ENCODE results near the gene TMEM203. TPM values are rescaled to one million over a fixed set of nuclear protein-coding genes. Genes with fewer than 3 reads are reported as not detected.

The TMEM203 gene
- total and polyA plus RNA-seq, 2 of the 4 experiments (the other 2 are of a cell fraction): 18.8 to 40.6 TPM

GRCh38 chr9:137231372-137232039 lies 26.1 kb upstream of the TMEM203 start:
- Histone ChIP-seq H3K23ac (ENCODE audit: low read depth, low read length) (no peak overlapping the region), H2BK5ac (ENCODE audit: low read depth, low read length, poor library complexity, severe bottlenecking) (no peak overlapping the region), H3K36me3 (ENCODE audit: control insufficient read depth, insufficient read depth, low read length) (no peaks in the 10 kb centered on the region), H2BK120ac (ENCODE audit: low read depth, low read length) (no peak overlapping the region), H4K20me1 (ENCODE audit: insufficient read depth, low read length) (peaks cover under 1% of the 10 kb centered on the region; the same call in 1 of the 2 replicates), H2AK9ac (replicated peaks; ENCODE audit: low read depth, low read length, poor library complexity) (no peak overlapping the region), H2BK20ac (ENCODE audit: low read depth, low read length) (no peak overlapping the region), H3K14ac (replicated peaks; ENCODE audit: low read depth, low read length) (no peak overlapping the region), H4K5ac (ENCODE audit: low read depth, low read length) (no peak overlapping the region), H3K4ac (ENCODE audit: low read depth, low read length) (no peak overlapping the region), H3K9ac (ENCODE audit: low read depth, low read length) (no peak overlapping the region), H3K56ac (ENCODE audit: extremely low read depth, insufficient read depth, low read length) (no peak overlapping the region), H3K27me3 (ENCODE audit: control insufficient read depth, insufficient read depth, low read length) (peaks cover 1% of the 10 kb centered on the region; the same call in 1 of the 2 replicates), H3K9me1 (ENCODE audit: insufficient read depth, low read length) (no peaks in the 10 kb centered on the region), H3K4me1 (ENCODE audit: control insufficient read depth, insufficient read depth, low read length) (peaks cover 2% of the 10 kb centered on the region; the same call in 1 of the 2 replicates), H3K4me3 (ENCODE audit: insufficient read depth, low read depth, low read length) (no peak overlapping the region), H3K4me2 (ENCODE audit: low read depth, low read length) (no peak overlapping the region), H4K8ac (ENCODE audit: low read depth in 2 of 2, low read length in 2 of 2) (no peak overlapping the region), H3K18ac (ENCODE audit: low read depth, low read length) (no peak overlapping the region), H3K27ac (ENCODE audit: insufficient read depth, low read length) (no peak overlapping the region), H2AK5ac (ENCODE audit: low read depth, low read length) (no peak overlapping the region), H3K79me1 (ENCODE audit: low read depth in 1 of 2, low read length in 2 of 2) (0 out of 4 replicates have a peak, but pooled peaks cover 0 to under 1% of the 10 kb centered on the region in 2 experiments), H2BK15ac (ENCODE audit: low read depth, low read length) (no peak overlapping the region), H3K9me3 (ENCODE audit: control insufficient read depth, insufficient read depth, low read length) (no peaks in the 10 kb centered on the region), H2AFZ (replicated peaks; ENCODE audit: low read length, poor library complexity) (no peak overlapping the region), H4K91ac (ENCODE audit: insufficient read depth, low read depth, low read length) (no peak overlapping the region)
- ATAC-seq (ENCODE audit: low read depth): no peak
- no TSS peak for BruUV-seq (replicated peaks)
- no peak for DNase-seq
- in situ Hi-C loops (cut with MboI; ENCODE audit: low sequenced_read_pairs): no loop called here
- TF ChIP-seq CEBPB (IDR thresholded peaks at IDR 0.05; ENCODE audit: low read depth, low read length): no peak
- TF ChIP-seq POLR2A (IDR thresholded peaks at IDR 0.05; ENCODE audit: low read depth, low read length): no peak
- TF ChIP-seq CHD1 (IDR thresholded peaks at IDR 0.05; ENCODE audit: low read depth, low read length): no peak
- no peak for TF ChIP-seq MAZ (IDR thresholded peaks at IDR 0.05; ENCODE audit: borderline replicate concordance, low read depth, low read length)
- no peak for TF ChIP-seq FOS (IDR thresholded peaks at IDR 0.05; ENCODE audit: low read depth, low read length)
- no peak for TF ChIP-seq MAFK (IDR thresholded peaks at IDR 0.05; ENCODE audit: low read depth, low read length)
- no peak for TF ChIP-seq RCOR1 (IDR thresholded peaks at IDR 0.05; ENCODE audit: insufficient replicate concordance, low read length)
- no peak for TF ChIP-seq CTCF (conservative IDR thresholded peaks at IDR 0.05; ENCODE audit: low read depth, low read length)
- TF ChIP-seq MXI1 (IDR thresholded peaks at IDR 0.05; ENCODE audit: borderline replicate concordance, low read depth, low read length): no peak
- no peak for TF ChIP-seq SMC3 (IDR thresholded peaks at IDR 0.05; ENCODE audit: low read depth, low read length)
- TF ChIP-seq RAD21 (IDR thresholded peaks at IDR 0.05; ENCODE audit: low read length): no peak
- TF ChIP-seq ELK1 (IDR thresholded peaks at IDR 0.05; ENCODE audit: borderline replicate concordance, low read depth, low read length): no peak
- no peak for TF ChIP-seq BHLHE40 (IDR thresholded peaks at IDR 0.05; ENCODE audit: low read depth, low read length)
- no peak for TF ChIP-seq NFE2L2 (IDR thresholded peaks at IDR 0.05; ENCODE audit: low read depth, low read length)
- TF ChIP-seq USF2 (IDR thresholded peaks at IDR 0.05; ENCODE audit: low read depth, low read length): no peak
- no peak for TF ChIP-seq RFX5 (IDR thresholded peaks at IDR 0.05; ENCODE audit: low read depth, low read length)
- dilution Hi-C loops (cut with HindIII; ENCODE audit: low sequenced_read_pairs, unreplicated experiment): no loop called here
- ChIA-PET CTCF (no interaction called here), POLR2A (ENCODE audit: unreplicated experiment) (interaction anchor here (0.6 kb wide), 1 partner anchor 30 kb away, joined by 16 read pairs; no protein-coding TSS in a partner anchor)
- intact Hi-C loops (cut with micrococcal nuclease): no loop called here
- WGBS, 2 experiments (ENCODE audit: extremely low coverage in 2 of 2, insufficient read length in 1 of 2): 83% methylated on average over 5 of the region's 23 CpGs; no CpG with 5 or more reads in 1 of the 2 experiments

Data from IMR-90 (cell line).